Breast epithelium (tissue), 4 donors: ENCODE results near the gene SNX5. TPM values are rescaled to one million over a fixed set of nuclear protein-coding genes. Genes with fewer than 3 reads are reported as not detected.

Source experiments
- DNase-seq, 2 donors: peaks; one replicate each; pipeline ENCODE4 v3.0.0-alpha.2; 2019; ENCODE audit warnings: low spot score in 2 of 2
- H3K27ac ChIP-seq, 2 donors: fragments of 200-600 bp; sonication (generic) in 1 of 2; one replicate each; pipeline ENCODE4 v1.5.1; 2016 to 2019; ENCODE audit warnings: mild to moderate bottlenecking in 1 of 2
- H3K27me3 ChIP-seq, 2 donors: fragments of 200-600 bp; sonication (generic) in 1 of 2; one replicate each; pipeline versions ENCODE4 v1.5.1 to v1.6.0; 2017 to 2019; ENCODE audit warnings: control low read depth in 1 of 2, mild to moderate bottlenecking in 1 of 2
- H3K36me3 ChIP-seq: fragments of 200-600 bp; one replicate; pipeline ENCODE4 v1.5.1; 2019
- H3K4me1 ChIP-seq, 2 donors: fragments of 200-600 bp; sonication (generic); one replicate each; pipeline ENCODE4 v1.5.1; 2016 to 2019; ENCODE audit warnings: control low read depth in 1 of 2
- H3K4me3 ChIP-seq, 3 donors: fragments of 200-600 bp; sonication (generic); 1 replicate in 2 of 3; 2 replicates in 1 of 3; pipeline ENCODE4 v1.5.1; 2016 to 2019; ENCODE audit warnings: mild to moderate bottlenecking in 3 of 3, moderate library complexity in 2 of 3
- H3K9me3 ChIP-seq, 2 donors: fragments of 200-600 bp; sonication (generic) in 1 of 2; one replicate each; pipeline ENCODE4 v1.5.1; 2016 to 2019; ENCODE audit warnings: control low read depth in 1 of 2
- CTCF ChIP-seq, 3 donors: fragments of 450-650 bp; IDR thresholded peaks; one replicate each; pipeline ENCODE4 v1.5.1; 2016 to 2017; ENCODE audit warnings: antibody characterized with exemption in 3 of 3, mild to moderate bottlenecking in 3 of 3, moderate library complexity in 3 of 3
- POLR2A ChIP-seq: fragments of 450-650 bp; IDR thresholded peaks from one replicate; pipeline ENCODE4 v1.6.1; 2016; ENCODE audit warnings: antibody characterized with exemption, mild to moderate bottlenecking, moderate library complexity
- POLR2AphosphoS5 ChIP-seq, 3 donors: sonication (generic); formaldehyde crosslinking; IDR thresholded peaks; one replicate each; pipeline ENCODE4 v1.6.1; 2017; ENCODE audit warnings: antibody characterized with exemption in 3 of 3
- intact Hi-C: fragments of 100-400 bp; cut with DNase I; formaldehyde crosslinking; loops from one replicate; pipeline ENCODE4 v1.15.1; 2023; ENCODE audit warnings: low total_unique reads
- total RNA-seq, 3 donors: library from RNA; depleted of rRNA; stranded (reverse); fragments of >200 nt; gene quantifications; one replicate each; pipeline ENCODE4 v1.1.0, GENCODE V29; 2016

The SNX5 gene
- total RNA-seq, 3 donors from 2014 or later: 96.7 to 127 (median 122) TPM

GRCh38 chr20:17916433-17916891 lies 52.1 kb downstream of the SNX5 start:
- no peak for TF ChIP-seq POLR2A
- no peak for TF ChIP-seq CTCF (IDR thresholded peaks at IDR 0.05)
- no peak for TF ChIP-seq POLR2AphosphoS5 (IDR thresholded peaks at IDR 0.05)
- Histone ChIP-seq H3K27me3 (no peaks in the 10 kb centered on the region), H3K27ac (no peak overlapping the region), H3K4me3 (no peak overlapping the region), H3K9me3 (no peaks in the 10 kb centered on the region), H3K4me1 (no peaks in the 10 kb centered on the region), H3K36me3 (no peaks in the 10 kb centered on the region)
- intact Hi-C loops: no loop called here
- DNase-seq: no peak

- Histone ChIP-seq H3K27ac (no peak overlapping the region), H3K27me3 (no peaks in the 10 kb centered on the region), H3K4me1 (peaks cover 0 to 4% of the 10 kb centered on the region in 2 donors), H3K4me3 (no peak overlapping the region), H3K36me3 (no peaks in the 10 kb centered on the region), H3K9me3 (no peaks in the 10 kb centered on the region)
- TF ChIP-seq CTCF (IDR thresholded peaks at IDR 0.05): no peak
- no peak for TF ChIP-seq POLR2AphosphoS5 (IDR thresholded peaks at IDR 0.05)
- no peak for TF ChIP-seq POLR2A
- intact Hi-C loops: no loop called here
- DNase-seq: no peak
Observed at GRCh38 chr20:17914957-17915356, 53.6 kb downstream of the SNX5 start.

- DNase-seq: no peak
- H3K27ac ChIP-seq: no peak overlapping the region
- intact Hi-C loops: no loop called here
Observed at GRCh38 chr20:17912916-17913315, 55.7 kb downstream of the SNX5 start.

GRCh38 chr20:17911927-17912326 lies 56.7 kb downstream of the SNX5 start:
- Histone ChIP-seq H3K4me1 (peaks cover 0 to 4% of the 10 kb centered on the region in 2 donors), H3K27me3 (no peaks in the 10 kb centered on the region), H3K9me3 (no peaks in the 10 kb centered on the region), H3K4me3 (no peak overlapping the region), H3K27ac (no peak overlapping the region), H3K36me3 (no peaks in the 10 kb centered on the region)
- intact Hi-C loops: no loop called here
- no peak for DNase-seq
- no peak for TF ChIP-seq POLR2AphosphoS5 (IDR thresholded peaks at IDR 0.05)
- TF ChIP-seq POLR2A: no peak
- no peak for TF ChIP-seq CTCF (IDR thresholded peaks at IDR 0.05)

More at GRCh38 chr20:17912916-17913315, 55.7 kb downstream of the SNX5 start:
- H3K4me3 ChIP-seq: no peak overlapping the region
- H3K9me3 ChIP-seq: no peaks in the 10 kb centered on the region
- H3K4me1 ChIP-seq: peaks cover 0 to 4% of the 10 kb centered on the region in 2 donors
- TF ChIP-seq POLR2AphosphoS5 (IDR thresholded peaks at IDR 0.05): no peak
- no peak for TF ChIP-seq CTCF (IDR thresholded peaks at IDR 0.05)
- TF ChIP-seq POLR2A: no peak
- H3K27me3 ChIP-seq: no peaks in the 10 kb centered on the region
- H3K36me3 ChIP-seq: no peaks in the 10 kb centered on the region

GRCh38 chr20:17910828-17911294 lies 57.7 kb downstream of the SNX5 start:
- DNase-seq: no peak
- Histone ChIP-seq H3K36me3 (no peaks in the 10 kb centered on the region), H3K27me3 (no peaks in the 10 kb centered on the region), H3K27ac (peak overlapping the region; percentile 62 to 88), H3K4me3 (no peak overlapping the region), H3K4me1 (peaks cover 0 to 4% of the 10 kb centered on the region in 2 donors), H3K9me3 (no peaks in the 10 kb centered on the region)
- intact Hi-C loops: no loop called here
- no peak for TF ChIP-seq CTCF (IDR thresholded peaks at IDR 0.05)
- TF ChIP-seq POLR2A: no peak
- peak in 1 of 3 donors; percentile 52 for TF ChIP-seq POLR2AphosphoS5 (IDR thresholded peaks at IDR 0.05)
